Fibroblast of villous mesenchyme (primary cell): ENCODE data around the gene GPRC5B. TPM values are rescaled to one million over a fixed set of nuclear protein-coding genes. Genes with fewer than 3 reads are reported as not detected.

Experiments used
- DNase-seq: peaks from one replicate; pipeline ENCODE4 v3.0.0-alpha.2; 2010; ENCODE audit warnings: low read depth
- H3K4me3 ChIP-seq: 2 replicates; pipeline ENCODE4 v1.5.1; 2011; ENCODE audit warnings: low read depth, mild to moderate bottlenecking, low read length
- CTCF ChIP-seq: IDR thresholded peaks from 2 replicates; pipeline ENCODE4 v1.5.1; 2012; ENCODE audit warnings: low read depth, mild to moderate bottlenecking, low read length; ENCODE audit not compliant: insufficient read depth
- total RNA-seq: library from RNA; depleted of rRNA; stranded (reverse); fragments of >200 nt; gene quantifications from 2 replicates; pipeline ENCODE4 v1.2.3, GENCODE V29; 2012

Gene GPRC5B
- total RNA-seq, 1 donor = 21.6 TPM

GRCh38 chr16:19850131-19850817 is 34.4 kb downstream of the GPRC5B start:
- TF ChIP-seq CTCF = no peak
- H3K4me3 ChIP-seq = no peak overlapping the region
- DNase-seq = no peak

- DNase-seq = no peak
- no peak overlapping the region for H3K4me3 ChIP-seq
- TF ChIP-seq CTCF = no peak
These were observed 35.9 kb downstream of the GPRC5B start for GRCh38 chr16:19848756-19849155.

- no peak overlapping the region for H3K4me3 ChIP-seq
- TF ChIP-seq CTCF = no peak
- peak; percentile 63 for DNase-seq
These were observed 38.2 kb downstream of the GPRC5B start for GRCh38 chr16:19846436-19846835.

GRCh38 chr16:19844945-19845641 is 39.6 kb downstream of the GPRC5B start:
- no peak overlapping the region for H3K4me3 ChIP-seq
- peak; percentile 98 for DNase-seq
- TF ChIP-seq CTCF = no peak

GRCh38 chr16:19843371-19843770 is 41.3 kb downstream of the GPRC5B start:
- peak; percentile 51 for DNase-seq
- H3K4me3 ChIP-seq = no peak overlapping the region
- no peak for TF ChIP-seq CTCF

GRCh38 chr16:19842426-19843157 is 42.1 kb downstream of the GPRC5B start:
- no peak overlapping the region for H3K4me3 ChIP-seq
- DNase-seq = no peak
- no peak for TF ChIP-seq CTCF
